ENCODE results near the gene GRID2.

DNA sequence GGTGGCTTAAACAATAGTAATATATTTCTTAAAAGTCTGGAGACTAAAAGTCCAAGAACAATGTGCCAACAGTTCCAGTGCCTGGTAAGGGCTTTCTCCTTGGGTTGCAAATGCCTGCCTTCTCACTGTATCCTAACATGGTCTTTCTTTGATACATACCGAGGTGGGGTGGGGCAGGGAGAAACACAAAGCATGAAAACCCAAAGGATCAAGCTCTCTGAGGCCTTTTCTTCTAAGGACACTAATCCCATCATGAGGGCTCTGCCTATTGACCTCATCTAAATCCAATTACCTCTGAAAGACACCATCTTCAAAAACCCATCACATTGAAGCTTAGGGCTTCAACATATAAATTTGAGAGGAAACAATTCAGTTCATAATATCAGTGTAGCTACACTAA is 311.3 kb downstream of the GRID2 start:
- TF ChIP-seq, protein P1, sequence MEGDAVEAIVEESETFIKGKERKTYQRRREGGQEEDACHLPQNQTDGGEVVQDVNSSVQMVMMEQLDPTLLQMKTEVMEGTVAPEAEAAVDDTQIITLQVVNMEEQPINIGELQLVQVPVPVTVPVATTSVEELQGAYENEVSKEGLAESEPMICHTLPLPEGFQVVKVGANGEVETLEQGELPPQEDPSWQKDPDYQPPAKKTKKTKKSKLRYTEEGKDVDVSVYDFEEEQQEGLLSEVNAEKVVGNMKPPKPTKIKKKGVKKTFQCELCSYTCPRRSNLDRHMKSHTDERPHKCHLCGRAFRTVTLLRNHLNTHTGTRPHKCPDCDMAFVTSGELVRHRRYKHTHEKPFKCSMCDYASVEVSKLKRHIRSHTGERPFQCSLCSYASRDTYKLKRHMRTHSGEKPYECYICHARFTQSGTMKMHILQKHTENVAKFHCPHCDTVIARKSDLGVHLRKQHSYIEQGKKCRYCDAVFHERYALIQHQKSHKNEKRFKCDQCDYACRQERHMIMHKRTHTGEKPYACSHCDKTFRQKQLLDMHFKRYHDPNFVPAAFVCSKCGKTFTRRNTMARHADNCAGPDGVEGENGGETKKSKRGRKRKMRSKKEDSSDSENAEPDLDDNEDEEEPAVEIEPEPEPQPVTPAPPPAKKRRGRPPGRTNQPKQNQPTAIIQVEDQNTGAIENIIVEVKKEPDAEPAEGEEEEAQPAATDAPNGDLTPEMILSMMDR (IDR thresholded peaks at IDR 0.05), result no peak
- no peak for TF ChIP-seq POLR2A (IDR thresholded peaks at IDR 0.05)
